GM18517 (cell line): ENCODE data around the gene TCHHL1.
"Not testable (repeated sequence)": the region's sequence is repeated elsewhere in the genome, so short reads cannot be mapped to it uniquely, and the experiment has no call there.

ENCODE experiments used
- ATAC-seq: cut with Tn5 transposase; IDR thresholded peaks from one replicate; pipeline ENCODE4 v1.9.1; 2021; ENCODE audit warnings: mild to moderate bottlenecking, moderate library complexity; ENCODE audit not compliant: unreplicated experiment

Gene TCHHL1

GRCh38 chr1:152096931-152097330 is 8.1 kb upstream of the TCHHL1 start:
- ATAC-seq: no peak

GRCh38 chr1:152086760-152087159 is 2.1 kb downstream of the TCHHL1 start:
- no peak for ATAC-seq

- no peak for ATAC-seq
Observed at GRCh38 chr1:152084853-152085252, 4.0 kb downstream of the TCHHL1 start.

- not testable (repeated sequence) for ATAC-seq
Observed at GRCh38 chr1:152081026-152081425, 7.8 kb downstream of the TCHHL1 start.

GRCh38 chr1:152080494-152080893 is 8.4 kb downstream of the TCHHL1 start:
- ATAC-seq: not testable (repeated sequence)

- ATAC-seq: no peak
Observed at GRCh38 chr1:152078831-152079441, 9.9 kb downstream of the TCHHL1 start.

GRCh38 chr1:152072311-152072710 is 16.6 kb downstream of the TCHHL1 start:
- no peak for ATAC-seq

GRCh38 chr1:152071123-152071522 is 17.7 kb downstream of the TCHHL1 start:
- ATAC-seq: no peak

- ATAC-seq: no peak
Observed at GRCh38 chr1:152067929-152068328, 20.9 kb downstream of the TCHHL1 start.

- no peak for ATAC-seq
Observed at GRCh38 chr1:152067150-152067549, 21.7 kb downstream of the TCHHL1 start.

- no peak for ATAC-seq
Observed at GRCh38 chr1:152061952-152062351, 26.9 kb downstream of the TCHHL1 start.

GRCh38 chr1:152053375-152053774 is 35.5 kb downstream of the TCHHL1 start:
- no peak for ATAC-seq

- no peak for ATAC-seq
Observed at GRCh38 chr1:152052606-152053005, 36.3 kb downstream of the TCHHL1 start.

GRCh38 chr1:152050886-152051675 is 37.8 kb downstream of the TCHHL1 start:
- no peak for ATAC-seq

- ATAC-seq: no peak
Observed at GRCh38 chr1:152049291-152050083, 39.4 kb downstream of the TCHHL1 start.

- ATAC-seq: peak; percentile 18
Observed at GRCh38 chr1:152048416-152049009, 40.4 kb downstream of the TCHHL1 start.

GRCh38 chr1:152047730-152048415 is 41.0 kb downstream of the TCHHL1 start:
- peak; percentile 96 for ATAC-seq

GRCh38 chr1:152047413-152047729 is 41.5 kb downstream of the TCHHL1 start:
- no peak for ATAC-seq

- ATAC-seq: no peak
Observed at GRCh38 chr1:152044386-152044785, 44.5 kb downstream of the TCHHL1 start.

- ATAC-seq: no peak
Observed at GRCh38 chr1:152043870-152044269, 45.0 kb downstream of the TCHHL1 start.

GRCh38 chr1:152042030-152042429 is 46.8 kb downstream of the TCHHL1 start:
- no peak for ATAC-seq
